Transverse colon (tissue), 3 donors: ENCODE data around the gene EGR4.

Source experiments
- CTCF ChIP-seq, 5 experiments: fragments of 200-600 bp in 3 of 5; fragments of 450-650 bp in 2 of 5; sonication (generic) in 3 of 5; IDR thresholded peaks; 1 replicate in 2 of 5; 2 replicates in 3 of 5; pipeline ENCODE4 v1.5.1; 2016 to 2017; ENCODE audit warnings: antibody characterized with exemption in 5 of 5, inconsistent platforms in 3 of 5, mild to moderate bottlenecking in 2 of 5, moderate library complexity in 1 of 5
- EP300 ChIP-seq: sonication (generic); formaldehyde crosslinking; IDR thresholded peaks from one replicate; pipeline ENCODE4 v1.6.1; 2017; ENCODE audit warnings: antibody characterized with exemption, low read depth
- POLR2A ChIP-seq: fragments of 450-650 bp; IDR thresholded peaks from one replicate; pipeline ENCODE4 v1.6.1; 2016; ENCODE audit warnings: antibody characterized with exemption, mild to moderate bottlenecking, moderate library complexity

DNA sequence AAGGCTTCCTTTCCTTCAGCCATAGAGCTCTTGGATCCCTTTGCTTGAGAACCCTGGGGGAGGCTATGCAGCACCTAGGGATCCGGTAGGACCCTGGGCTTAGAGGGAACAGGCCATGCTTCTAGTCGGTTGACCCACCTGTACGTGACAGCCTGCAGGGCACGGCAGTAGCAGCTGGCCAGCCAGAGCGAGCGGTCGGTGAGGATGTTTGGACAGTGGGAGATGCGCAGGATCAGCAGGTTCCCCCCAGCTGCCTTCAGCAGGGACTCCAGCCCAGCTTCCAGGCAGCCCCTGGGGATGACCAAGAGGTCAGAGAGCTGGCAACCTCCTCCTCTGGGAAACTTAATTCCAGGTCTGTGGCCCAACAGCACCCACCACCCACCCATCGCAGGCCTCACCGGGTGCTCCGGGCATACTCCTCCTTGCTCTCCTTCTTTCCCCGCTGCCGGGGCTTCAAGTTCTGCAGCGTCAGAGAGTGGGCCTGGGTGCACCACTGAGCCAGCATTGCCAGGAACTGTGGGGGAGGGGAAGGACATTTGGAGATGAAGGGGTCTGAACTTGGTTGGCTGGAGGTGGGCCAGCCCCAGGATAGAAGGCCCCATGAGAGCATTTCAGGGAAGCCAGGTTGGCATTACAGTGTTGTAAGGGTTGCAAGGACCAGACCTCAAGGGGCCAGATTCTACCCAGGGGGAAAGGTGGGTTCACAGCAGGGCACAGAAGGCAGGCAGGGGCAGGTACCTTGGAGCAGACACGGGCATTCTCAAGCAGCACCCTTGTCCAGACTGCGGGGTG is 29.6 kb downstream of the EGR4 start:
- TF ChIP-seq CTCF (IDR thresholded peaks at IDR 0.05) (no peak), EP300 (no peak), POLR2A (no peak)
